GM12892 (cell line): ENCODE results near the gene SEPTIN1.
"Not testable (repeated sequence)": the region's sequence is repeated elsewhere in the genome, so short reads cannot be mapped to it uniquely, and the experiment has no call there.

ENCODE experiments used
- POLR2A ChIP-seq: IDR thresholded peaks from 2 replicates; pipeline ENCODE4 v1.6.1; 2011; ENCODE audit warnings: low read depth, low read length, control low read depth
- POLR2AphosphoS5 ChIP-seq: IDR thresholded peaks from 2 replicates; pipeline ENCODE4 v1.6.1; 2011; ENCODE audit warnings: low read depth, low read length, control low read depth
- TAF1 ChIP-seq: IDR thresholded peaks from 2 replicates; pipeline ENCODE4 v1.6.1; 2011; ENCODE audit warnings: low read depth, mild to moderate bottlenecking, control low read depth, low read length, borderline replicate concordance

DNA sequence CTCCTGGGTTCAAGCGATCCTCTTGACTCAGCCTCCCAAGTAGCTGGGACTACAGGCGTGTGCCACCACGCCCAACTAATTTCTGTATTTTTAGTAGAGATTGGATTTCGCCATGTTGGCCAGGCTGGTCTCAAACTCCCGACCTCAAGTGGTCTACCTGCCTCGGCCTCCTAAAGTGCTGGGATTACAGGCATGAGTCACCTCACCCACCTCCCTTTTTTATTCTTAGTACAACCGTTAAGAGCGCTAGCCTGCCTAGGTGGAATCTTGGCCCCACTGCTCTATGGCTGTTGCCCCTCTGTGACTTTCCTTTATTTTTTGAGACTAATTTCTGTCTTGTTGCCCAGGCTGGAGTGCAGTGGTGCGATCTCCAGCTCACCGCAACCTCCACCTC is 44.4 kb downstream of the SEPTIN1 start:
- TF ChIP-seq POLR2A, TAF1, POLR2AphosphoS5: not testable (repeated sequence)
